Activated CD4-positive, alpha-beta T cell treated with anti-CD3 and anti-CD28 coated beads for 4 hours (primary cell): Measurements from ENCODE around the gene LARGE1.
"Not testable (repeated sequence)": the region's sequence is repeated elsewhere in the genome, so short reads cannot be mapped to it uniquely, and the experiment has no call there.

Source experiments
- DNase-seq, 2 donors: peaks; one replicate each; pipeline ENCODE4 v3.0.0-alpha.2; 2020

Gene LARGE1

GRCh38 chr22:33883561-33883960 is 36.7 kb downstream of the LARGE1 start:
- no peak for DNase-seq

GRCh38 chr22:33882991-33883390 is 37.3 kb downstream of the LARGE1 start:
- DNase-seq: no peak

GRCh38 chr22:33880986-33881385 is 39.3 kb downstream of the LARGE1 start:
- no peak for DNase-seq

- DNase-seq: no peak
These were observed 40.5 kb downstream of the LARGE1 start for GRCh38 chr22:33879796-33880195.

GRCh38 chr22:33875316-33875715 is 45.0 kb downstream of the LARGE1 start:
- no peak for DNase-seq

GRCh38 chr22:33874206-33874605 is 46.1 kb downstream of the LARGE1 start:
- DNase-seq: no peak

GRCh38 chr22:33873666-33874065 is 46.6 kb downstream of the LARGE1 start:
- DNase-seq: no peak

- no peak for DNase-seq
These were observed 47.1 kb downstream of the LARGE1 start for GRCh38 chr22:33873186-33873585.

GRCh38 chr22:33871935-33872334 is 48.3 kb downstream of the LARGE1 start:
- no peak for DNase-seq

GRCh38 chr22:33869946-33870345 is 50.3 kb downstream of the LARGE1 start:
- DNase-seq: no peak

GRCh38 chr22:33867971-33868370 is 52.3 kb downstream of the LARGE1 start:
- no peak for DNase-seq

- no peak for DNase-seq
These were observed 53.0 kb downstream of the LARGE1 start for GRCh38 chr22:33867118-33867866.

- no peak for DNase-seq
These were observed 53.8 kb downstream of the LARGE1 start for GRCh38 chr22:33866511-33866910.

- DNase-seq: no peak
These were observed 54.3 kb downstream of the LARGE1 start for GRCh38 chr22:33865996-33866395.

GRCh38 chr22:33865248-33865647 is 55.0 kb downstream of the LARGE1 start:
- DNase-seq: no peak

GRCh38 chr22:33864723-33865130 is 55.5 kb downstream of the LARGE1 start:
- DNase-seq: no peak

GRCh38 chr22:33861216-33861875 is 58.9 kb downstream of the LARGE1 start:
- DNase-seq: no peak

GRCh38 chr22:33860386-33860785 is 59.9 kb downstream of the LARGE1 start:
- DNase-seq: no peak

- DNase-seq: no peak
These were observed 61.0 kb downstream of the LARGE1 start for GRCh38 chr22:33859311-33859710.

GRCh38 chr22:33858653-33859052 is 61.6 kb downstream of the LARGE1 start:
- DNase-seq: not testable (repeated sequence)

GRCh38 chr22:33857767-33858166 is 62.5 kb downstream of the LARGE1 start:
- DNase-seq: not testable (repeated sequence)

GRCh38 chr22:33854724-33855123 is 65.6 kb downstream of the LARGE1 start:
- no peak for DNase-seq

- DNase-seq: no peak
These were observed 66.8 kb downstream of the LARGE1 start for GRCh38 chr22:33853200-33854097.
